ENCODE results near the gene NADSYN1. TPM values are rescaled to one million over a fixed set of nuclear protein-coding genes. Genes with fewer than 3 reads are reported as not detected.
"Not testable (repeated sequence)": the region's sequence is repeated elsewhere in the genome, so short reads cannot be mapped to it uniquely, and the experiment has no call there.

The NADSYN1 gene
- polyA plus RNA-seq, 1 donor from 2014 or later = 66.9 TPM

DNA sequence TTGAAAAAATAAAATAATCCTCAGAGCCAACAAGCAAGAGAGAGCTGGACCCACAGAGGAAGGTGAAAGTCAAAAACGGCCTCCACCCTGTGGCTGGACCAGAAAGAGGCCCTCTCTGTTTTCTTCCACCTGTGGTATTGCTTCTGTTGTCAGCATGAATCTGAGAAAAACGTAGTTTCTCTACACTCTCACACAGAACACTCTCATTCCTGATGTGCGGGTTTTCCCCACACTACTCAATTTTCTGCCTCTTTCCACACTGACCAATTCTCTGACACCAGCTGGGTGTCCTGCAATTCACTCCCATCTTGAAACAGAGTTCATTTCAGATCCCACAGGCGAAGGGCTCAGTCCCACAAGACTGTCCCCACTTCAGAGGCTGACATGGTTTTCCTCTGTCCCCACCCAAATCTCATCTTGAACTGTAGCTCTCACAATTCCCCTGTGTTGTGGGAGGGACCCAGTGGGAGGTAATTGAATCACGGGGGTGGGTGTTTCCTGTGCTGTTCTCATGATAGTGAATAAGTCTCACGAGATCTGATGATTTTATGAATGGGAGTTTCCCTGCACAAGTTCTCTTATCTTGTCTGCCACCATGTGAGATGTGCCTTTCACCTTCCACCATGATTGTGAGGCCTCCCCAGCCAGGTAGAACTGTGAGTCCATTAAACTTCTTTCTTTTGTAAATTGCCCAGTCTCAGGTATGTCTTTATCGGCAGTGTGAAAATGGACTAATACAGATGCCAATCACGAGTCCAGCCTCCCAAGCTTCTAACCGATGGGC is 87.7 kb downstream of the NADSYN1 start:
- H2AFZ ChIP-seq (ENCODE audit: low read depth, low read length); H3K27me3 ChIP-seq (ENCODE audit: insufficient read depth, low read depth, low read length); H4K20me1 ChIP-seq (ENCODE audit: insufficient read depth); H3K36me3 ChIP-seq (ENCODE audit: insufficient read depth, low read length); H3K4me2 ChIP-seq (ENCODE audit: low read length); H3K79me2 ChIP-seq (replicated peaks; ENCODE audit: insufficient read depth, low read length); H3F3A ChIP-seq (ENCODE audit: insufficient read depth, low read length, poor library complexity, severe bottlenecking); H3K9me2 ChIP-seq (ENCODE audit: insufficient read depth, low read length); H3K4me3 ChIP-seq (ENCODE audit: low read length); H3K27ac ChIP-seq (ENCODE audit: low read length); H3K9me3 ChIP-seq (ENCODE audit: low read length); H3K9ac ChIP-seq (ENCODE audit: low read length): not testable (repeated sequence)

DNA sequence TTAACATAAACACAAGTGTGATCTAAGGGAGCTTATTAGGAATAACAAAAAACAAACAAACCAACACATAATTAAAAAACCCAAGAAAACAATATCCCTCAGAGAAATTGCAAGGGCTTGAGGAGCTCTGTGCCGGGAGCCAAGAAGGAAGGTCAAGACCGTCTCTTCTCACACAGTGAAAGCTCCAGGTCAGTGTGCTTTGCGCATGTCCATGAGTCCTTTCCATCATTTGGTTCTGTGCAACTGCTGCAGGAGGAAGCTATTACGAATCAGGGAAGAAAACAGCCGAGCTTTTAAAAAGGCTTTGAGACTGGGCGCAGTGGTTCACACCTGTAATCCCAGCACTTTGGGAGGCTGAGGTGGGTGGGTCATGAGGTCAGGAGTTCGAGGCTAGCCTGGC is 89.4 kb downstream of the NADSYN1 start:
- H3K9me3 ChIP-seq (ENCODE audit: low read length) = no peaks in the 10 kb centered on the region
- H3F3A ChIP-seq (ENCODE audit: insufficient read depth, low read length, poor library complexity, severe bottlenecking) = no peaks in the 10 kb centered on the region
- H3K27me3 ChIP-seq (ENCODE audit: insufficient read depth, low read depth, low read length) = no peaks in the 10 kb centered on the region
- H3K27ac ChIP-seq (ENCODE audit: low read length) = no peak overlapping the region
- no peaks in the 10 kb centered on the region for H3K9me2 ChIP-seq (ENCODE audit: insufficient read depth, low read length)
- H2AFZ ChIP-seq (ENCODE audit: low read depth, low read length) = no peak overlapping the region
- TF ChIP-seq EP300 (conservative IDR thresholded peaks at IDR 0.05; ENCODE audit: poor library complexity, severe bottlenecking) = no peak
- TF ChIP-seq TAF1 (IDR thresholded peaks at IDR 0.05; ENCODE audit: low read depth) = no peak
- TF ChIP-seq POLR2AphosphoS5 (IDR thresholded peaks at IDR 0.05) = no peak
- TF ChIP-seq SMC3 (conservative IDR thresholded peaks at IDR 0.05; ENCODE audit: poor library complexity) = no peak
- TF ChIP-seq, protein P1, sequence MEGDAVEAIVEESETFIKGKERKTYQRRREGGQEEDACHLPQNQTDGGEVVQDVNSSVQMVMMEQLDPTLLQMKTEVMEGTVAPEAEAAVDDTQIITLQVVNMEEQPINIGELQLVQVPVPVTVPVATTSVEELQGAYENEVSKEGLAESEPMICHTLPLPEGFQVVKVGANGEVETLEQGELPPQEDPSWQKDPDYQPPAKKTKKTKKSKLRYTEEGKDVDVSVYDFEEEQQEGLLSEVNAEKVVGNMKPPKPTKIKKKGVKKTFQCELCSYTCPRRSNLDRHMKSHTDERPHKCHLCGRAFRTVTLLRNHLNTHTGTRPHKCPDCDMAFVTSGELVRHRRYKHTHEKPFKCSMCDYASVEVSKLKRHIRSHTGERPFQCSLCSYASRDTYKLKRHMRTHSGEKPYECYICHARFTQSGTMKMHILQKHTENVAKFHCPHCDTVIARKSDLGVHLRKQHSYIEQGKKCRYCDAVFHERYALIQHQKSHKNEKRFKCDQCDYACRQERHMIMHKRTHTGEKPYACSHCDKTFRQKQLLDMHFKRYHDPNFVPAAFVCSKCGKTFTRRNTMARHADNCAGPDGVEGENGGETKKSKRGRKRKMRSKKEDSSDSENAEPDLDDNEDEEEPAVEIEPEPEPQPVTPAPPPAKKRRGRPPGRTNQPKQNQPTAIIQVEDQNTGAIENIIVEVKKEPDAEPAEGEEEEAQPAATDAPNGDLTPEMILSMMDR (IDR thresholded peaks at IDR 0.05; ENCODE audit: poor library complexity, severe bottlenecking) = no peak
- no peak for TF ChIP-seq EZH2 (IDR thresholded peaks at IDR 0.05; ENCODE audit: borderline replicate concordance, insufficient read depth, low read length, poor library complexity, severe bottlenecking)
- TF ChIP-seq, protein P2, sequence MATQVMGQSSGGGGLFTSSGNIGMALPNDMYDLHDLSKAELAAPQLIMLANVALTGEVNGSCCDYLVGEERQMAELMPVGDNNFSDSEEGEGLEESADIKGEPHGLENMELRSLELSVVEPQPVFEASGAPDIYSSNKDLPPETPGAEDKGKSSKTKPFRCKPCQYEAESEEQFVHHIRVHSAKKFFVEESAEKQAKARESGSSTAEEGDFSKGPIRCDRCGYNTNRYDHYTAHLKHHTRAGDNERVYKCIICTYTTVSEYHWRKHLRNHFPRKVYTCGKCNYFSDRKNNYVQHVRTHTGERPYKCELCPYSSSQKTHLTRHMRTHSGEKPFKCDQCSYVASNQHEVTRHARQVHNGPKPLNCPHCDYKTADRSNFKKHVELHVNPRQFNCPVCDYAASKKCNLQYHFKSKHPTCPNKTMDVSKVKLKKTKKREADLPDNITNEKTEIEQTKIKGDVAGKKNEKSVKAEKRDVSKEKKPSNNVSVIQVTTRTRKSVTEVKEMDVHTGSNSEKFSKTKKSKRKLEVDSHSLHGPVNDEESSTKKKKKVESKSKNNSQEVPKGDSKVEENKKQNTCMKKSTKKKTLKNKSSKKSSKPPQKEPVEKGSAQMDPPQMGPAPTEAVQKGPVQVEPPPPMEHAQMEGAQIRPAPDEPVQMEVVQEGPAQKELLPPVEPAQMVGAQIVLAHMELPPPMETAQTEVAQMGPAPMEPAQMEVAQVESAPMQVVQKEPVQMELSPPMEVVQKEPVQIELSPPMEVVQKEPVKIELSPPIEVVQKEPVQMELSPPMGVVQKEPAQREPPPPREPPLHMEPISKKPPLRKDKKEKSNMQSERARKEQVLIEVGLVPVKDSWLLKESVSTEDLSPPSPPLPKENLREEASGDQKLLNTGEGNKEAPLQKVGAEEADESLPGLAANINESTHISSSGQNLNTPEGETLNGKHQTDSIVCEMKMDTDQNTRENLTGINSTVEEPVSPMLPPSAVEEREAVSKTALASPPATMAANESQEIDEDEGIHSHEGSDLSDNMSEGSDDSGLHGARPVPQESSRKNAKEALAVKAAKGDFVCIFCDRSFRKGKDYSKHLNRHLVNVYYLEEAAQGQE (IDR thresholded peaks at IDR 0.05; ENCODE audit: borderline replicate concordance) = no peak
- no peak for TF ChIP-seq RAD21 (conservative IDR thresholded peaks at IDR 0.05)
- TF ChIP-seq MXI1 (conservative IDR thresholded peaks at IDR 0.05; ENCODE audit: poor library complexity, severe bottlenecking) = no peak
- no peak overlapping the region for H3K9ac ChIP-seq (ENCODE audit: low read length)
- no peak overlapping the region for H3K4me2 ChIP-seq (ENCODE audit: low read length)
- no peaks in the 10 kb centered on the region for H4K20me1 ChIP-seq (ENCODE audit: insufficient read depth)
- no peaks in the 10 kb centered on the region for H3K36me3 ChIP-seq (ENCODE audit: insufficient read depth, low read length)
- H3K4me3 ChIP-seq (ENCODE audit: low read length) = no peak overlapping the region
- no peaks in the 10 kb centered on the region for H3K79me2 ChIP-seq (replicated peaks; ENCODE audit: insufficient read depth, low read length)
